KMS-11 (cell line): Measurements from ENCODE around the gene RAPGEF1.

Source experiments
- H2AFZ ChIP-seq: fragments of 200-600 bp; sonication (generic); 2 replicates; pipeline ENCODE4 v1.6.1; 2016; ENCODE audit warnings: antibody characterized with exemption, mixed run types, low read depth
- H3K27ac ChIP-seq: fragments of 200-600 bp; sonication (generic); 2 replicates; pipeline ENCODE4 v1.6.1; 2016; ENCODE audit warnings: mild to moderate bottlenecking, mixed run types
- H3K27me3 ChIP-seq: fragments of 200-600 bp; sonication (generic); 2 replicates; pipeline ENCODE4 v1.6.1; 2017; ENCODE audit warnings: mild to moderate bottlenecking, low read depth, mixed run types, moderate library complexity; ENCODE audit not compliant: insufficient read depth
- H3K36me3 ChIP-seq: fragments of 200-600 bp; sonication (generic); 2 replicates; pipeline ENCODE4 v1.6.1; 2017; ENCODE audit warnings: mild to moderate bottlenecking, mixed run types; ENCODE audit not compliant: insufficient read depth
- H3K4me1 ChIP-seq: fragments of 200-600 bp; sonication (generic); 2 replicates; pipeline ENCODE4 v1.6.1; 2016; ENCODE audit warnings: mild to moderate bottlenecking, low read depth, mixed run types; ENCODE audit not compliant: poor library complexity, severe bottlenecking
- H3K4me2 ChIP-seq: fragments of 200-600 bp; sonication (generic); 2 replicates; pipeline ENCODE4 v1.7.0; 2016; ENCODE audit warnings: mild to moderate bottlenecking, mixed run types
- H3K4me3 ChIP-seq: fragments of 200-600 bp; sonication (generic); IDR thresholded peaks from 2 replicates; pipeline ENCODE4 v1.6.1; 2017; ENCODE audit warnings: low read depth, low read length, mixed read lengths; ENCODE audit not compliant: insufficient read depth
- H3K79me2 ChIP-seq: fragments of 200-600 bp; sonication (generic); 2 replicates; pipeline ENCODE4 v1.6.1; 2016; ENCODE audit warnings: low read depth, mixed run types; ENCODE audit not compliant: insufficient read depth
- H3K9ac ChIP-seq: fragments of 200-600 bp; sonication (generic); 2 replicates; pipeline ENCODE4 v1.6.1; 2016; ENCODE audit warnings: mild to moderate bottlenecking, mixed run types
- H4K20me1 ChIP-seq: fragments of 200-600 bp; sonication (generic); 2 replicates; pipeline ENCODE4 v1.6.1; 2016; ENCODE audit warnings: mild to moderate bottlenecking, mixed run types; ENCODE audit not compliant: insufficient read depth
- TF ChIP-seq, protein P1 (sequence below): fragments of 200-600 bp; sonication (generic); conservative IDR thresholded peaks from 2 replicates; pipeline ENCODE4 v1.6.1; 2017; ENCODE audit warnings: low read depth, mild to moderate bottlenecking, antibody characterized with exemption, low read length, moderate library complexity, mixed read lengths

The RAPGEF1 gene

GRCh38 chr9:131739959-131740648 is at the start of gene RAPGEF1:
Gene RAPGEF1, minus strand, starts transcription at chr9:131740076. Its CDS starts 246 bp downstream, at chr9:131739830.
- H3K4me3 ChIP-seq, result no peak within 1 kb of the TSS
- no peaks in the 10 kb centered on the region for H4K20me1 ChIP-seq
- TF ChIP-seq, protein P1, sequence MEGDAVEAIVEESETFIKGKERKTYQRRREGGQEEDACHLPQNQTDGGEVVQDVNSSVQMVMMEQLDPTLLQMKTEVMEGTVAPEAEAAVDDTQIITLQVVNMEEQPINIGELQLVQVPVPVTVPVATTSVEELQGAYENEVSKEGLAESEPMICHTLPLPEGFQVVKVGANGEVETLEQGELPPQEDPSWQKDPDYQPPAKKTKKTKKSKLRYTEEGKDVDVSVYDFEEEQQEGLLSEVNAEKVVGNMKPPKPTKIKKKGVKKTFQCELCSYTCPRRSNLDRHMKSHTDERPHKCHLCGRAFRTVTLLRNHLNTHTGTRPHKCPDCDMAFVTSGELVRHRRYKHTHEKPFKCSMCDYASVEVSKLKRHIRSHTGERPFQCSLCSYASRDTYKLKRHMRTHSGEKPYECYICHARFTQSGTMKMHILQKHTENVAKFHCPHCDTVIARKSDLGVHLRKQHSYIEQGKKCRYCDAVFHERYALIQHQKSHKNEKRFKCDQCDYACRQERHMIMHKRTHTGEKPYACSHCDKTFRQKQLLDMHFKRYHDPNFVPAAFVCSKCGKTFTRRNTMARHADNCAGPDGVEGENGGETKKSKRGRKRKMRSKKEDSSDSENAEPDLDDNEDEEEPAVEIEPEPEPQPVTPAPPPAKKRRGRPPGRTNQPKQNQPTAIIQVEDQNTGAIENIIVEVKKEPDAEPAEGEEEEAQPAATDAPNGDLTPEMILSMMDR, result peak; percentile 65
- peak within 1 kb of the TSS; percentile 77; the same call in 1 of the 2 replicates for H3K9ac ChIP-seq
- H2AFZ ChIP-seq, result peak within 1 kb of the TSS; percentile 33; the same call in 1 of the 2 replicates
- H3K4me1 ChIP-seq, result peaks cover 38% of the 10 kb centered on the region
- no peaks in the 10 kb centered on the region for H3K27me3 ChIP-seq
- H3K27ac ChIP-seq, result peak within 1 kb of the TSS; percentile 75
- peak within 1 kb of the TSS; percentile 62 for H3K4me2 ChIP-seq
- H3K36me3 ChIP-seq, result no peaks in the 10 kb centered on the region
- peaks cover 43% of the 10 kb centered on the region for H3K79me2 ChIP-seq

- Histone ChIP-seq H3K4me2 (no peak overlapping the region), H3K4me3 (no peak overlapping the region), H3K79me2 (no peaks in the 10 kb centered on the region), H3K9ac (no peak overlapping the region), H3K4me1 (no peaks in the 10 kb centered on the region), H4K20me1 (no peaks in the 10 kb centered on the region), H3K27ac (no peak overlapping the region), H3K36me3 (no peaks in the 10 kb centered on the region), H3K27me3 (peaks cover 93% of the 10 kb centered on the region), H2AFZ (no peak overlapping the region)
- TF ChIP-seq, protein P1, result no peak
Measured at GRCh38 chr9:131788851-131789250, 49.0 kb upstream of the RAPGEF1 start.

GRCh38 chr9:131787838-131788237 is 48.0 kb upstream of the RAPGEF1 start:
- no peaks in the 10 kb centered on the region for H3K79me2 ChIP-seq
- H3K36me3 ChIP-seq, result no peaks in the 10 kb centered on the region
- H3K27ac ChIP-seq, result no peak overlapping the region
- TF ChIP-seq, protein P1, result no peak
- H2AFZ ChIP-seq, result no peak overlapping the region
- H3K9ac ChIP-seq, result no peak overlapping the region
- no peaks in the 10 kb centered on the region for H4K20me1 ChIP-seq
- H3K27me3 ChIP-seq, result peaks cover 93% of the 10 kb centered on the region
- H3K4me3 ChIP-seq, result no peak overlapping the region
- H3K4me2 ChIP-seq, result no peak overlapping the region
- no peaks in the 10 kb centered on the region for H3K4me1 ChIP-seq

DNA sequence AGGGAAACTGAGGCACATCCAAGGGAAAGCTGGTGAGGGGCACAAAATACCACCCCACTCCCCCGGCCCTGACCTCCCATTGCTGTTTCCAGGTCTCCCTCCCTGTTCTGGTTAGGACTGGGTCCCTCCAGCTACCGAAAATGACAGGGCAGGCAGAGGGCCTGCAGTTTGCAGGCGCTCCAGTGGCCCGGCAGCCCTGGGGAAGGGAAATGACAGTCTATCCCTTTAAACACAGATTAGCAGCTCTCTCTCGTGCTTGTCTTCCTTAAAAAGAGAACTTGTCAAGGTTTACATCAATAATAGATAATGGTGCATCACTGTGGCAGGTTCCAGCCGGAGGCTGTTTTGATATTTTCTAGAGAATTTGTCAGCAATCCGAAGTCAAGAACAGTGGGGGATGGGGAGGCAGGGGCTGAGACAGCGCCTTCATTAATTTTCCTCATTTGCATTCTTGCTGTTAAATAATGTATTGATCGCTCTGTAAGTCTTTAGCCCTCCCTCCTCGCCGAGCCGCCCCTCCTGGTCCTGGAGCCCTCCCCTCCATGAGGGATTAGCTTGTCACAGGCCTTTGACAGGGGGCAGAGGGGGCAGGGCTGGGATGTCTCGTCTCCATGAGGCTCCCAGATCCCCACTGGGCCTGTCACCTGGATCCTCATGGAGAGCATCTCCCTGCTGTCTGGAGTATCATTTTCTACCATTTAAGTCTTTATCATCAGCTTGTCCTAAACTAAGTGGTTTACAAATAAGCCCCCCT is 45.0 kb upstream of the RAPGEF1 start:
- peaks cover 94% of the 10 kb centered on the region for H3K27me3 ChIP-seq
- TF ChIP-seq, protein P1, result no peak

More for the DNA sequence above, 45.0 kb upstream of the RAPGEF1 start:
- H3K27ac ChIP-seq, result no peak overlapping the region
- H3K79me2 ChIP-seq, result no peaks in the 10 kb centered on the region
- H3K4me3 ChIP-seq, result no peak overlapping the region
- H3K36me3 ChIP-seq, result no peaks in the 10 kb centered on the region
- no peak overlapping the region for H3K4me2 ChIP-seq
- no peak overlapping the region for H3K9ac ChIP-seq
- H3K4me1 ChIP-seq, result peaks cover 11% of the 10 kb centered on the region
- H4K20me1 ChIP-seq, result no peaks in the 10 kb centered on the region
- H2AFZ ChIP-seq, result no peak overlapping the region
